ENCODE results near the gene TRNT1. TPM values are rescaled to one million over a fixed set of nuclear protein-coding genes. Genes with fewer than 3 reads are reported as not detected.

TRNT1 gene
- total RNA-seq, 4 donors from 2014 or later, result 10.8 to 20.3 (median 14.0) TPM

DNA sequence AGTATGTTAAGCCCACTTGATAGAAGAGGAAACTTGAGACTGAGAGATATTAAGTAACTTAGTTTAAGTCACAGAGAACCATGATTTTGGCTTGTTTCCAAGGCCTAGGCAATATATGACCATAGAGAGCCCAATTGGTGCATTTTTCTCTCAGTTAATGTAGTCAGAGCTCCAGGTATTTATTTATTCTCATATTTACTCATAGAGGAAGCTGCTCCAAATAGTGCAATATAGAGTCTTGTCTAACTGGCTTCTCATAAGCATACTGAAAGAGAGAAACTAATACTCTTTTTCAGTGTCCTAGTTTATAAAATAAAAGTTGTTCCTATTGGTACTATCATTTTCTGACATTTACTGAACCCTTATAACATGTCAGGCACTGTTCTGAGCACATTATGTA, 15.2 kb downstream of the TRNT1 start:
- intact Hi-C loops (cut with DNase I), result no loop called here
- H3K27ac ChIP-seq (replicated peaks in 1 of 4), result no peak overlapping the region
- no peaks in the 10 kb centered on the region for H3K4me1 ChIP-seq
- no peaks in the 10 kb centered on the region for H3K9me3 ChIP-seq
- no peak for DNase-seq (ENCODE audit: extremely low spot score)
- no peaks in the 10 kb centered on the region for H3K27me3 ChIP-seq
- TF ChIP-seq, protein P1, sequence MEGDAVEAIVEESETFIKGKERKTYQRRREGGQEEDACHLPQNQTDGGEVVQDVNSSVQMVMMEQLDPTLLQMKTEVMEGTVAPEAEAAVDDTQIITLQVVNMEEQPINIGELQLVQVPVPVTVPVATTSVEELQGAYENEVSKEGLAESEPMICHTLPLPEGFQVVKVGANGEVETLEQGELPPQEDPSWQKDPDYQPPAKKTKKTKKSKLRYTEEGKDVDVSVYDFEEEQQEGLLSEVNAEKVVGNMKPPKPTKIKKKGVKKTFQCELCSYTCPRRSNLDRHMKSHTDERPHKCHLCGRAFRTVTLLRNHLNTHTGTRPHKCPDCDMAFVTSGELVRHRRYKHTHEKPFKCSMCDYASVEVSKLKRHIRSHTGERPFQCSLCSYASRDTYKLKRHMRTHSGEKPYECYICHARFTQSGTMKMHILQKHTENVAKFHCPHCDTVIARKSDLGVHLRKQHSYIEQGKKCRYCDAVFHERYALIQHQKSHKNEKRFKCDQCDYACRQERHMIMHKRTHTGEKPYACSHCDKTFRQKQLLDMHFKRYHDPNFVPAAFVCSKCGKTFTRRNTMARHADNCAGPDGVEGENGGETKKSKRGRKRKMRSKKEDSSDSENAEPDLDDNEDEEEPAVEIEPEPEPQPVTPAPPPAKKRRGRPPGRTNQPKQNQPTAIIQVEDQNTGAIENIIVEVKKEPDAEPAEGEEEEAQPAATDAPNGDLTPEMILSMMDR (IDR thresholded peaks at IDR 0.05), result no peak
- TF ChIP-seq POLR2A (IDR thresholded peaks at IDR 0.05; ENCODE audit: low read depth), result no peak
- TF ChIP-seq EP300 (IDR thresholded peaks at IDR 0.05), result no peak
- no peak for TF ChIP-seq POLR2AphosphoS5 (IDR thresholded peaks at IDR 0.05)
- H3K36me3 ChIP-seq, result peaks cover 38 to 100% (median 71%) of the 10 kb centered on the region in 4 donors
- no peak overlapping the region for H3K4me3 ChIP-seq

DNA sequence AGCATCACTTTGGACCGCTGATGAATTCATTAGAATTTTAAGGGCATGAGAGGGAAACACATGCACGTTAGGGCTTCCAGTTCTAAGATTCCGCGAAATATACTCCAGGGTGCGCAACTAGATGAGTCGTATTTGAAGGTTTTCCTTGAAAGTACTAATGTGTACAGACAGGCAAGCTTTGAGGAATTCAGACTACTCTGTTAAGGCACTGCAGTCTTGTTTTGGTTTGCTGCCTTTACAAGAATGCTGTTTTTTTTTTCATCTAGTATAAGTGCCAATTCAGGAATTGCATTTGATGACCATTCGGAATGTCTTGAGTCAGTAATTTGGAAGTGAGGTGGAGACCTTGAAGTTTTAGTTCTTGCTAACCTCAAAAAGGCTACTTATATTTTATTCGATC, 19.1 kb downstream of the TRNT1 start:
- Histone ChIP-seq H3K9me3 (no peaks in the 10 kb centered on the region), H3K4me1 (no peaks in the 10 kb centered on the region), H3K4me3 (no peak overlapping the region), H3K27ac (replicated peaks in 1 of 4) (no peak overlapping the region), H3K36me3 (peaks cover 33 to 100% (median 75%) of the 10 kb centered on the region in 4 donors), H3K27me3 (no peaks in the 10 kb centered on the region)
- TF ChIP-seq POLR2AphosphoS5 (IDR thresholded peaks at IDR 0.05) (no peak), EP300 (IDR thresholded peaks at IDR 0.05) (no peak), POLR2A (IDR thresholded peaks at IDR 0.05; ENCODE audit: low read depth) (no peak)
- TF ChIP-seq, protein P1 (IDR thresholded peaks at IDR 0.05), result no peak
- DNase-seq (ENCODE audit: extremely low spot score), result no peak
- intact Hi-C loops (cut with DNase I), result no loop called here
- 85% methylated on average over 8 of the region's 8 CpGs for WGBS

DNA sequence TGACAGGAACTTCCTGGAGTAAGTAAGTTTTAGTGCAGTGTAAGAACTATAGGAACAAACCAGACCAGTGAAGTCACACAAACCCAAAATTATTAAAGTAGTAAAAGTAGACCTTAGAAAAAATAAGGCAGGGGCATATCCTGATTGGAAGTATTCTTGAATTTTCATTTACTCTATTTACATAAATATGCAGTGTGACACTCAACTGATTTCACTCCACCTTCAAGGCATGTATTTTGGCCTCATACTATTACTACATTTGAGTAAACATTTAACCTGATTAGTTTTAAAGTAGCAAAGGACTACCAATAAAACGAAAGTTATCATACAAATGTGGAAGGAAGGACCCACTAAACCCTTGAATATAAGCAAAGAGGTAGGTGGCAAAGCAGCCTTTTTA, 22.8 kb downstream of the TRNT1 start:
- DNase-seq (ENCODE audit: extremely low spot score), result no peak
- Histone ChIP-seq H3K9me3 (no peaks in the 10 kb centered on the region), H3K27ac (replicated peaks in 1 of 4) (no peak overlapping the region), H3K4me3 (no peak overlapping the region), H3K36me3 (peaks cover 34 to 100% (median 83%) of the 10 kb centered on the region in 4 donors), H3K4me1 (peaks cover 0 to 11% (median 0%) of the 10 kb centered on the region in 4 donors), H3K27me3 (no peaks in the 10 kb centered on the region)
- intact Hi-C loops (cut with DNase I), result no loop called here
- no peak for TF ChIP-seq POLR2A (IDR thresholded peaks at IDR 0.05; ENCODE audit: low read depth)
- TF ChIP-seq POLR2AphosphoS5 (IDR thresholded peaks at IDR 0.05), result no peak
- TF ChIP-seq EP300 (IDR thresholded peaks at IDR 0.05), result no peak
- TF ChIP-seq, protein P1 (IDR thresholded peaks at IDR 0.05), result no peak
- 85% methylated on average over 1 of the region's 1 CpG for WGBS

DNA sequence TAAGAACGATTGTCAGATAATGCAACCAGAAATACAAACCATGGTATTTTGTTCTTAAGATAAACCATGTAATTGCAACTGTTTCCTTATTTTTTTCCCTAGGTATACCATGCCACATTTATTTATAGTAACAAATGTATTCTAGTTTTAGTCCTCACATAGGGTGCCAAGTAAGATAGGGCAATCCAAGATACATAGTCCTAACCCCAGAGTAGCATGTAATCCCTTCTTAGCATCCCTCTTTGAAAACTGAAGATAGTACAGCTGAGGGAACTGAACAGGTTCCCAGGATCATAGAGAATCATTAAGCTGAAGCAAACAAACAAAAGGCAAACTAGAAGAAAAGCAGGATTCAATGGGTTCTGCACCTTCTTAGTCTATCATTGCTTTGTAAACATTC, 24.8 kb downstream of the TRNT1 start:
- H3K36me3 ChIP-seq, result peaks cover 45 to 99% (median 83%) of the 10 kb centered on the region in 4 donors
- H3K4me1 ChIP-seq, result peaks cover 0 to 20% (median 4%) of the 10 kb centered on the region in 4 donors
- 59% methylated on average over 1 of the region's 1 CpG for WGBS
- intact Hi-C loops (cut with DNase I), result no loop called here
- no peaks in the 10 kb centered on the region for H3K9me3 ChIP-seq
- H3K4me3 ChIP-seq, result no peak overlapping the region
- no peaks in the 10 kb centered on the region for H3K27me3 ChIP-seq
- H3K27ac ChIP-seq (replicated peaks in 1 of 4), result no peak overlapping the region
- no peak for DNase-seq (ENCODE audit: extremely low spot score)
- no peak for TF ChIP-seq POLR2AphosphoS5 (IDR thresholded peaks at IDR 0.05)
- no peak for TF ChIP-seq EP300 (IDR thresholded peaks at IDR 0.05)
- TF ChIP-seq POLR2A (IDR thresholded peaks at IDR 0.05; ENCODE audit: low read depth), result no peak
- TF ChIP-seq, protein P1 (IDR thresholded peaks at IDR 0.05), result no peak
